K562 (cell line): ENCODE results near the gene SNW1. TPM values are rescaled to one million over a fixed set of nuclear protein-coding genes. Genes with fewer than 3 reads are reported as not detected.

ENCODE experiments used
- CBX1 ChIP-seq: sonication (generic); IDR thresholded peaks from 2 replicates; pipeline ENCODE4 v1.6.1; 2016; ENCODE audit warnings: antibody characterized with exemption, low read depth, mild to moderate bottlenecking
- CBX5 ChIP-seq: IDR thresholded peaks from 2 replicates; pipeline ENCODE4 v1.6.1; 2014; ENCODE audit warnings: low read depth, borderline replicate concordance
- CCAR2 ChIP-seq: fragments of 200-400 bp; formaldehyde crosslinking; IDR thresholded peaks from 2 replicates; pipeline ENCODE4 v1.6.1; 2017; ENCODE audit warnings: mild to moderate bottlenecking, low read depth, low read length
- CREM ChIP-seq: IDR thresholded peaks from 2 replicates; pipeline ENCODE4 v1.6.1; 2014; ENCODE audit warnings: antibody characterized with exemption, low read depth
- DMBX1 ChIP-seq: fragments of 250-450 bp; sonication (Bioruptor Pico); IDR thresholded peaks from 2 replicates; pipeline ENCODE4 v1.8.0; 2022; ENCODE audit warnings: inconsistent platforms, mild to moderate bottlenecking, moderate library complexity, borderline replicate concordance
- ETS2 ChIP-seq: IDR thresholded peaks from 2 replicates; pipeline ENCODE4 v1.6.1; 2016; ENCODE audit warnings: borderline replicate concordance, missing genetic modification characterization, mild to moderate bottlenecking, moderate library complexity, missing compliant biosample characterization; ENCODE audit not compliant: poor library complexity, severe bottlenecking
- HNRNPH1 ChIP-seq: fragments of 200-400 bp; formaldehyde crosslinking; optimal IDR thresholded peaks from 2 replicates; pipeline ENCODE3; 2017; ENCODE audit warnings: low read depth, mild to moderate bottlenecking, low read length, moderate library complexity
- IFI16 ChIP-seq: fragments of 250-450 bp; sonication (Bioruptor Pico); IDR thresholded peaks from 2 replicates; pipeline ENCODE4 v2.1.2; 2022; ENCODE audit warnings: mild to moderate bottlenecking, inconsistent platforms
- KAT8 ChIP-seq: fragments of 450-650 bp; IDR thresholded peaks from 2 replicates; pipeline ENCODE4 v1.6.1; 2016; ENCODE audit warnings: low read depth, mild to moderate bottlenecking
- KDM2B ChIP-seq: fragments of 250-450 bp; sonication (Bioruptor Pico); IDR thresholded peaks from 2 replicates; pipeline ENCODE4 v1.8.0; 2021; ENCODE audit warnings: mild to moderate bottlenecking, moderate library complexity
- L3MBTL2 ChIP-seq: fragments of 450-650 bp; IDR thresholded peaks from 2 replicates; pipeline ENCODE4 v1.6.1; 2016; ENCODE audit warnings: mild to moderate bottlenecking, moderate library complexity
- NFIC ChIP-seq: fragments of 450-650 bp; IDR thresholded peaks from 2 replicates; pipeline ENCODE4 v1.6.1; 2017; ENCODE audit warnings: mild to moderate bottlenecking, inconsistent platforms
- NRF1 ChIP-seq, 2 experiments: fragments of 450-650 bp; IDR thresholded peaks in 1 of 2; conservative IDR thresholded peaks in 1 of 2; 2 replicates each; pipeline ENCODE4 v1.6.1; 2014; ENCODE audit warnings: mild to moderate bottlenecking in 2 of 2
- PHF20 ChIP-seq: fragments of 450-650 bp; IDR thresholded peaks from 2 replicates; pipeline ENCODE4 v1.6.1; 2018; ENCODE audit not compliant: partially characterized antibody
- POLR2AphosphoS5 ChIP-seq: IDR thresholded peaks from 2 replicates; pipeline ENCODE4 v1.6.1; 2011; ENCODE audit warnings: mild to moderate bottlenecking, low read depth, low read length, moderate library complexity; ENCODE audit not compliant: control insufficient read depth, insufficient read depth
- POLR2B ChIP-seq: fragments of 450-650 bp; IDR thresholded peaks from 2 replicates; pipeline ENCODE4 v1.6.1; 2018; ENCODE audit warnings: low read depth; ENCODE audit not compliant: partially characterized antibody
- SIN3B ChIP-seq: fragments of 450-650 bp; IDR thresholded peaks from 2 replicates; pipeline ENCODE4 v1.6.1; 2017; ENCODE audit warnings: low read depth, mild to moderate bottlenecking, moderate library complexity
- SMAD3 ChIP-seq: fragments of 450-650 bp; formaldehyde crosslinking; conservative IDR thresholded peaks from 2 replicates; pipeline ENCODE4 v1.4.0; 2020; ENCODE audit warnings: mild to moderate bottlenecking
- SMAD4 ChIP-seq: fragments of 250-450 bp; sonication (Bioruptor Pico); conservative IDR thresholded peaks from 2 replicates; pipeline ENCODE4 v1.8.0; 2021; ENCODE audit warnings: inconsistent platforms, mild to moderate bottlenecking, moderate library complexity
- SOX6 ChIP-seq: fragments of 450-650 bp; IDR thresholded peaks from 2 replicates; pipeline ENCODE4 v1.6.1; 2014; ENCODE audit warnings: mild to moderate bottlenecking
- SUPT5H ChIP-seq: fragments of 450-650 bp; IDR thresholded peaks from 2 replicates; pipeline ENCODE4 v1.6.1; 2016
- YY1 ChIP-seq, 3 experiments: IDR thresholded peaks; 2 replicates each; pipeline ENCODE4 v1.6.1; 2011; ENCODE audit warnings: low read length in 2 of 3, mild to moderate bottlenecking in 2 of 3, moderate library complexity in 2 of 3, borderline replicate concordance in 1 of 3, control low read depth in 1 of 3, low read depth in 1 of 3; ENCODE audit not compliant: insufficient read depth in 3 of 3, insufficient replicate concordance in 2 of 3, control insufficient read depth in 1 of 3, insufficient read length in 1 of 3; ENCODE audit errors: extremely low read depth in 1 of 3
- ZBTB8A ChIP-seq: fragments of 450-650 bp; IDR thresholded peaks from 2 replicates; pipeline ENCODE4 v1.6.1; 2018; ENCODE audit warnings: mild to moderate bottlenecking, moderate library complexity; ENCODE audit not compliant: partially characterized antibody
- ZNF23 ChIP-seq: fragments of 250-450 bp; sonication (Bioruptor Pico); IDR thresholded peaks from 2 replicates; pipeline ENCODE4 v1.4.0; 2020; ENCODE audit warnings: mild to moderate bottlenecking
- ZNF551 ChIP-seq: fragments of 250-450 bp; sonication (Bioruptor Pico); IDR thresholded peaks from 2 replicates; pipeline ENCODE4 v1.5.0; 2021; ENCODE audit warnings: mild to moderate bottlenecking, moderate library complexity
- ZNF584 ChIP-seq: fragments of 200-800 bp; sonication (Bioruptor generic); IDR thresholded peaks from 2 replicates; pipeline ENCODE4 v1.6.1; 2016; ENCODE audit warnings: low read depth, mild to moderate bottlenecking, missing genetic modification characterization, missing compliant biosample characterization
- polyA plus RNA-seq, 8 experiments: library from polyadenylated mRNA; depleted of rRNA in 4 of 8; stranded (reverse) in 5 of 8; unstranded in 3 of 8; fragments of >200 nt; fragmentation: Nextera tagmentation in 2 of 8; fragmentation: Illumina TruSeq in 1 of 8; extraction: Ambion mirVana in 2 of 8; extraction: Trizol in 1 of 8; gene quantifications; 2 replicates each; pipeline versions ENCODE4 v1.2.1 to v1.2.3, GENCODE V29; 2011 to 2014; ENCODE audit warnings: inconsistent platforms in 1 of 8, missing spikeins in 1 of 8
- total RNA-seq, 7 experiments: library from RNA; depleted of rRNA in 6 of 7; stranded (reverse); fragments of >200 nt in 6 of 7; fragmentation: Illumina TruSeq in 2 of 7; extraction: Trizol in 2 of 7; gene quantifications; 2 replicates each; pipeline versions ENCODE4 v1.2.1 to v1.2.3, GENCODE V29; 2011 to 2021; ENCODE audit warnings: low replicate concordance in 1 of 7
- TF ChIP-seq, protein P1 (sequence below): sonication (generic); formaldehyde crosslinking; IDR thresholded peaks from 2 replicates; pipeline ENCODE4 v1.8.0; 2022; ENCODE audit warnings: mild to moderate bottlenecking, missing genetic modification reagents
- TF ChIP-seq, protein P2 (sequence below): fragments of 450-650 bp; formaldehyde crosslinking; IDR thresholded peaks from 2 replicates; pipeline ENCODE4 v1.4.0; 2020; ENCODE audit warnings: mild to moderate bottlenecking, moderate library complexity

The SNW1 gene
- total and polyA plus RNA-seq, 9 of the 15 experiments (the other 6 are each of a cell fraction or from before 2014, with no cell fraction given), result 64.4 to 143 (median 98.2) TPM

DNA sequence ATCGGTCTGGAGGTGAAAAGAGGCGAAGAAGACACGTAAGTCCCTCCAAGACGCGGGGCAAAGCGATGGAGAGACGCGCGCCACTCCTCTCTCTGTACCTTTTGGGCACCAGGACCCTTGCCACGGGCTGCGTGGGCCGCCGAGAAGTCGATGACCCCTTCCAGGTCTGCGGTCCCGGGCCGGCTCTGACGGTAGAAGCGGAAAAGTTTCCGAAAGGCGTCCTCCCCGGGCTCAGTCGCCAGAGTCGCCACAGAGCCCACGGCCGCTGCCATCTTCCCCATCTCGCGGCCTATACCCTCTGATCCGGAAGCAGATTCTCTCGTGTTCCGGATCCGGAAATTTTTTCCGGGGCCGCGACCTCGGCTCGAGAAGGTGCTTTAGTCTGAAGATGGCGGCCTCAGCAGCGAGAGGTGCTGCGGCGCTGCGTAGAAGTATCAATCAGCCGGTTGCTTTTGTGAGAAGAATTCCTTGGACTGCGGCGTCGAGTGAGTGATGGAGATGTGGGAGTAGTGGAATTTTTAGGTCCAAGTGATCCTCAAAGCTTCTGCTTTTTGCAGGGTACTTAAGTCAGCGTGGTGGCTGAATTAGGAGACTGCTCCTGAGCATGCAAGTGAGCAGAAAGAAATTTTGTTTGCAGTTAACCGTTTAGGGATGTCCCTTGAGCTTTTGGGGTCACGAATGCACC, 53.1 kb downstream of the SNW1 start, which contains the start of the genes ALKBH1 and SLIRP (continued):
- TF ChIP-seq KDM2B (CRISPR knock-in tag) (no peak), SUPT5H (peak; percentile 96), CREM (no peak), SOX6 (peak; percentile 13; the same call in 1 of the 2 replicates), SMAD4 (no peak), ZNF23 (no peak), KAT8 (peak; percentile 32; the same call in 1 of the 2 replicates), ETS2 (tag) (no peak), CBX1 (0 out of 2 replicates have a peak, but pooled peaks have one; percentile 29), DMBX1 (CRISPR knock-in tag) (no peak), NRF1 (conservative IDR thresholded peaks at IDR 0.05 in 1 of 2, IDR thresholded peaks at IDR 0.05 in 1 of 2) (peak in 1 of 2 experiments; percentile 26; a peak in 1 of 4 replicates), L3MBTL2 (0 out of 2 replicates have a peak, but pooled peaks have one; percentile 12), HNRNPH1 (no peak), YY1 (IDR thresholded peaks at IDR 0.05; ENCODE audit: borderline replicate concordance in 1 of 3, control insufficient read depth in 1 of 3, extremely low read depth in 1 of 3, insufficient read depth in 3 of 3, insufficient read length in 1 of 3, insufficient replicate concordance in 2 of 3, low read depth in 1 of 3, low read length in 2 of 3) (peak; percentile 63 to 96 (median 93)), ZNF584 (no peak), CBX5 (no peak), CCAR2 (no peak), ZBTB8A (no peak), NFIC (peak; percentile 15; the same call in 1 of the 2 replicates), SIN3B (peak; percentile 93), PHF20 (peak; percentile 86), POLR2AphosphoS5 (peak; percentile 95), ZNF551 (CRISPR knock-in tag) (no peak), SMAD3 (CRISPR knock-in tag) (no peak), IFI16 (CRISPR knock-in tag) (no peak), POLR2B (peak; percentile 94)
- TF ChIP-seq, protein P1, sequence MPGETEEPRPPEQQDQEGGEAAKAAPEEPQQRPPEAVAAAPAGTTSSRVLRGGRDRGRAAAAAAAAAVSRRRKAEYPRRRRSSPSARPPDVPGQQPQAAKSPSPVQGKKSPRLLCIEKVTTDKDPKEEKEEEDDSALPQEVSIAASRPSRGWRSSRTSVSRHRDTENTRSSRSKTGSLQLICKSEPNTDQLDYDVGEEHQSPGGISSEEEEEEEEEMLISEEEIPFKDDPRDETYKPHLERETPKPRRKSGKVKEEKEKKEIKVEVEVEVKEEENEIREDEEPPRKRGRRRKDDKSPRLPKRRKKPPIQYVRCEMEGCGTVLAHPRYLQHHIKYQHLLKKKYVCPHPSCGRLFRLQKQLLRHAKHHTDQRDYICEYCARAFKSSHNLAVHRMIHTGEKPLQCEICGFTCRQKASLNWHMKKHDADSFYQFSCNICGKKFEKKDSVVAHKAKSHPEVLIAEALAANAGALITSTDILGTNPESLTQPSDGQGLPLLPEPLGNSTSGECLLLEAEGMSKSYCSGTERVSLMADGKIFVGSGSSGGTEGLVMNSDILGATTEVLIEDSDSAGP (CRISPR knock-in tag), result no peak
- TF ChIP-seq, protein P2, sequence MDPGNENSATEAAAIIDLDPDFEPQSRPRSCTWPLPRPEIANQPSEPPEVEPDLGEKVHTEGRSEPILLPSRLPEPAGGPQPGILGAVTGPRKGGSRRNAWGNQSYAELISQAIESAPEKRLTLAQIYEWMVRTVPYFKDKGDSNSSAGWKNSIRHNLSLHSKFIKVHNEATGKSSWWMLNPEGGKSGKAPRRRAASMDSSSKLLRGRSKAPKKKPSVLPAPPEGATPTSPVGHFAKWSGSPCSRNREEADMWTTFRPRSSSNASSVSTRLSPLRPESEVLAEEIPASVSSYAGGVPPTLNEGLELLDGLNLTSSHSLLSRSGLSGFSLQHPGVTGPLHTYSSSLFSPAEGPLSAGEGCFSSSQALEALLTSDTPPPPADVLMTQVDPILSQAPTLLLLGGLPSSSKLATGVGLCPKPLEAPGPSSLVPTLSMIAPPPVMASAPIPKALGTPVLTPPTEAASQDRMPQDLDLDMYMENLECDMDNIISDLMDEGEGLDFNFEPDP, result no peak
